Retinal pigment epithelial cell (primary cell): ENCODE measurements around the gene NDUFAF2.
"Not testable (repeated sequence)": the region's sequence is repeated elsewhere in the genome, so short reads cannot be mapped to it uniquely, and the experiment has no call there.

ENCODE experiments used
- DNase-seq: peaks from one replicate; pipeline ENCODE4 v3.0.0-alpha.2; 2010; ENCODE audit warnings: low read depth
- H3K4me3 ChIP-seq: 2 replicates; pipeline ENCODE4 v1.5.1; 2011; ENCODE audit warnings: mild to moderate bottlenecking, low read length, control low read depth, moderate library complexity
- CTCF ChIP-seq: conservative IDR thresholded peaks from 2 replicates; pipeline ENCODE4 v1.5.1; 2011; ENCODE audit warnings: low read depth, low read length, control low read depth, inconsistent platforms

NDUFAF2 gene

DNA sequence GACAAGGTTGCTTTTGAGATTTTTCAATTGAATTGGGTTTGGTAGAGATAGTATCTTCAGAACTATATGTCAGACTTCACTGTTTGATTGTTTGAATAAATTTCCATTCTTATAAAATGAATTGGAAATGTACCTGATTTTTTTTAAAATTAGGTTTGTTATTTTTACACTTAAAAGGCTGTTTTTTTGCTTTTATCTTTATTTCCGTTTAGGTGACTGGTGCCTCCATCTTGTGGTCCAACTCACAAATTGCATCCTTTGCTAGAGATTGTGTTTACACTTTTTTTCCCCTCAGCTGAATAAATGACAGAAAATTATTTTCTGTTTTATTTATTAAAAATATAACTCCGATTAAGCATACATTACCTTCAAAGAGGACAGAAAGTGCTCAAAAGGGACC lies 15.6 kb downstream of the NDUFAF2 start:
- peak; percentile 67 for TF ChIP-seq CTCF
- no peak for DNase-seq
- no peak overlapping the region for H3K4me3 ChIP-seq

GRCh38 chr5:60961685-60962084 lies 16.7 kb downstream of the NDUFAF2 start:
- TF ChIP-seq CTCF, result no peak
- DNase-seq, result no peak
- H3K4me3 ChIP-seq, result no peak overlapping the region

- H3K4me3 ChIP-seq, result no peak overlapping the region
- DNase-seq, result no peak
- TF ChIP-seq CTCF, result no peak
These were observed 27.2 kb downstream of the NDUFAF2 start for GRCh38 chr5:60972231-60972630.

GRCh38 chr5:60977956-60978737 lies 33.1 kb downstream of the NDUFAF2 start:
- no peak for TF ChIP-seq CTCF
- H3K4me3 ChIP-seq, result no peak overlapping the region
- DNase-seq, result no peak

DNA sequence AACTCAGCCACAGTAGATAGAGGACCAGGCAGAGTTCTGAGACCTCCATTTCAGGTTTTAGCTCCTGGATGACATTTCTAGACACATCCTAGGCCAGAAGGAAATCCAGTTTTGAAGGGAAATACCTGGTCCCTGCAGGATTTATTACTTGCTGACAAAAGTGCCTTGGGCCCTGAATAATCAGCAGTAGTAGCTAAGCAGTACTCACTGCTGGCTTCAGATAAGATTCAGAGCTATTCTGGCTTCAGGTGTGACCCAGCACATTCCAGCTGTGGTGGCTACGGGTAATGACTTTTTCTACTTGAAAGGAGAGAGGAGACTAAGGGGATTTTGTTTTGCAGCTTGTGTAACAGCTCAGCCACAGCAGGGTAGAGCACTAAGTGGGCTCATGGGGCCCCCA lies 34.0 kb downstream of the NDUFAF2 start:
- TF ChIP-seq CTCF, result no peak

DNA sequence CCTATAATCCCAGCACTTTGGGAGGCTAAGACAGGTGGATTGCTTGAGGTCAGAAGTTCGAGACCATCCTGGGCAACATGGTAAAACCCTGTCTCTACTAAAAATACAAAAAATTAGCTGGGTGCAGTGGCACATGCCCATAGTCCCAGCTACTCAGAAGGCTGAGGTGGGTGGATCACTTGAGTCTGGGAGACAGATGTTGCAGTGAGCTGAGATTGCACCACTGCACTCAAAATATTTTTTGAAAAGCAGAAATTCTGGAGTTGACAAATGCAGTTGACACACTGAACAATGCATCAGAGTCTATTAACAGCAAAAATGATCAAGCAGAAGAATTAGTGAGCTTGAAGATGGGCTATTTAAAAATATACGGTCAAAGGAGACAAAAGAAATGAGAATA lies 35.5 kb downstream of the NDUFAF2 start:
- H3K4me3 ChIP-seq, result no peak overlapping the region
- TF ChIP-seq CTCF, result no peak
- DNase-seq, result no peak

More for the DNA sequence above, 34.0 kb downstream of the NDUFAF2 start:
- no peak overlapping the region for H3K4me3 ChIP-seq
- DNase-seq, result no peak

DNA sequence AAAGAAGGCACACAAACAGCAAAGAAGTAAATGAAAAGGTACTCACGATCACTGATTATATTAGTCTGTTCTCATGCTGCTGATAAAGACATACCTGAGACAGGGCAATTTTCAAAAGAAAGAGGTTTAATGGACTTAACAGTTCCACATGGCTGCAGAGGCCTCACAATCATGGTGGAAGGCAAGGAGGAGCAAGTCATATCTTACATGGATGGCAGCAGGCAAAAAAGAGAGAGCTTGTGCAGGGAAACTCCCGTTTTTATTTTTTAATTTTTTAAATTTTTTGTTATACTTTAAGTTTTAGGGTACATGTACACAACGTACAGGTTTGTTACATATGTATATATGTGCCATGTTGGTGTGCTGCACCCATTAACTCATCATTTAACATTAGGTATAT lies 37.1 kb downstream of the NDUFAF2 start:
- not testable (repeated sequence) for H3K4me3 ChIP-seq, DNase-seq

DNA sequence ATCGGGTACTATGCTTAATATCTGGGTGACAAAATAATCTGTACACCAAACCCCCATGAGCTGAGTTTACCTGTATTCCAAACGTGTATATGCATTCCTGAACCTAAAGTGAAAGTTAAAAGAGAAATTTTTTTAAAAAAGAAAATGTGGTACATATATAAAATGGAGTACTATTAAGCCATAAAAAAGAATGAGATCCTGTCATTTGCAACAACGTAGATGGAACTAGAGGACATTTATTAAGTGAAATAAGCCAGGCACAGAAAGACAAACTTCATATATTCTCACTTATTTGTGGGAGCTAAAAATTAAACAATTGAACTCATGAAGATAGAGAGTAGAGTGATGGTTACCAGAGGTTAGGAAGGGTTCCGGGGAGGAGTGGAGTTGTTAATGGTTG lies 44.8 kb downstream of the NDUFAF2 start:
- DNase-seq, result no peak
- H3K4me3 ChIP-seq, result no peak overlapping the region
- TF ChIP-seq CTCF, result no peak
